HG03565 (cell line): ENCODE measurements around the gene FGF14.
A peak's percentile ranks its signal among the peaks of the same experiment; 100 is the strongest.

Experiments
- ATAC-seq: cut with Tn5 transposase; IDR thresholded peaks from one replicate; pipeline ENCODE4 v1.9.1; 2021; ENCODE audit warnings: mild to moderate bottlenecking, moderate library complexity; ENCODE audit not compliant: unreplicated experiment

Gene FGF14

GRCh38 chr13:102002287-102002686 is 399.6 kb downstream of the FGF14 start:
- ATAC-seq, result no peak

- ATAC-seq, result no peak
Observed at GRCh38 chr13:102000764-102001163, 401.1 kb downstream of the FGF14 start.

- ATAC-seq, result no peak
Observed at GRCh38 chr13:101998129-101998528, 403.7 kb downstream of the FGF14 start.

- no peak for ATAC-seq
Observed at GRCh38 chr13:101996954-101997353, 404.9 kb downstream of the FGF14 start.

- no peak for ATAC-seq
Observed at GRCh38 chr13:101989798-101990350, 412.0 kb downstream of the FGF14 start.

GRCh38 chr13:101988140-101988539 is 413.7 kb downstream of the FGF14 start:
- no peak for ATAC-seq

- ATAC-seq, result no peak
Observed at GRCh38 chr13:101986316-101986715, 415.5 kb downstream of the FGF14 start.

GRCh38 chr13:101985321-101985720 is 416.5 kb downstream of the FGF14 start:
- no peak for ATAC-seq

GRCh38 chr13:101982903-101983302 is 418.9 kb downstream of the FGF14 start:
- ATAC-seq, result no peak

- no peak for ATAC-seq
Observed at GRCh38 chr13:101979825-101980224, 422.0 kb downstream of the FGF14 start.

GRCh38 chr13:101978552-101979315 is 423.1 kb downstream of the FGF14 start:
- no peak for ATAC-seq

- ATAC-seq, result no peak
Observed at GRCh38 chr13:101977475-101977874, 424.4 kb downstream of the FGF14 start.

- ATAC-seq, result no peak
Observed at GRCh38 chr13:101972191-101972590, 429.7 kb downstream of the FGF14 start.

GRCh38 chr13:101970341-101970740 is 431.5 kb downstream of the FGF14 start:
- no peak for ATAC-seq

GRCh38 chr13:101967781-101968180 is 434.1 kb downstream of the FGF14 start:
- ATAC-seq, result no peak

- ATAC-seq, result no peak
Observed at GRCh38 chr13:101967216-101967615, 434.6 kb downstream of the FGF14 start.

- no peak for ATAC-seq
Observed at GRCh38 chr13:101965096-101965495, 436.8 kb downstream of the FGF14 start.

GRCh38 chr13:101959016-101959415 is 442.8 kb downstream of the FGF14 start:
- no peak for ATAC-seq

- ATAC-seq, result peak; percentile 48
Observed at GRCh38 chr13:101955764-101956163, 446.1 kb downstream of the FGF14 start.

GRCh38 chr13:101951114-101951513 is 450.7 kb downstream of the FGF14 start:
- ATAC-seq, result no peak

GRCh38 chr13:101949681-101950080 is 452.2 kb downstream of the FGF14 start:
- no peak for ATAC-seq

- no peak for ATAC-seq
Observed at GRCh38 chr13:101946401-101946800, 455.4 kb downstream of the FGF14 start.

- no peak for ATAC-seq
Observed at GRCh38 chr13:101945435-101945834, 456.4 kb downstream of the FGF14 start.
